Measurements from ENCODE around the gene CCNF.
"Not testable (repeated sequence)": the region's sequence is repeated elsewhere in the genome, so short reads cannot be mapped to it uniquely, and the experiment has no call there.

CCNF gene

DNA sequence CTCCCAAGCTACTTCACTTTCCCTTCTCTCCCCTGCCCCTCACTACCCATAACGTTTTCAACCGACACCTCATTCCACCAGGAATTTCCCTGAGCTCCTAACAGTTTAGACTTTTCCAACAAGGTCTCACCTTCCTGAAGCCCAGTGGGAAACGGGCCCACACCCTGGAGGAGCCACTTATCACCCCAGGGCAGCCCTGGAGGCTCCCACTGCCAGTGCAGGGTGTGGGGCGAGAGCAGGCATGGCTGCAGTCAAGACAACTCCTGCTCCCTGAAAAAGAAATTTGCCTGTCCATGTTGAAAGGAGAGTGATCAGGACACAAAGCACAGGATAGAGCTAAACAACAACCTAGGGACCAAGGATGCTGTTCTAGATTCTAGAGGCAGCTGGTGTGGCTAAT, 1.7 kb upstream of the CCNF start:
- H3K4me3 ChIP-seq (ENCODE audit: low read depth, low read length), result no peak overlapping the region
- no peak for TF ChIP-seq CTCF (IDR thresholded peaks at IDR 0.05; ENCODE audit: low read depth, low read length)
- in situ Hi-C loops (cut with HindIII; ENCODE audit: low sequenced_read_pairs), result no loop called here
- DNase-seq (ENCODE audit: low read depth, low spot score), result no peak

- TF ChIP-seq CTCF (IDR thresholded peaks at IDR 0.05; ENCODE audit: low read depth, low read length), result peak; percentile 37
- no peak for DNase-seq (ENCODE audit: low read depth, low spot score)
- H3K4me3 ChIP-seq (ENCODE audit: low read depth, low read length), result peak overlapping the region; percentile 56
- in situ Hi-C loops (cut with HindIII; ENCODE audit: low sequenced_read_pairs), result no loop called here
Observed at GRCh38 chr16:2428051-2428783, 1.0 kb upstream of the CCNF start.

DNA sequence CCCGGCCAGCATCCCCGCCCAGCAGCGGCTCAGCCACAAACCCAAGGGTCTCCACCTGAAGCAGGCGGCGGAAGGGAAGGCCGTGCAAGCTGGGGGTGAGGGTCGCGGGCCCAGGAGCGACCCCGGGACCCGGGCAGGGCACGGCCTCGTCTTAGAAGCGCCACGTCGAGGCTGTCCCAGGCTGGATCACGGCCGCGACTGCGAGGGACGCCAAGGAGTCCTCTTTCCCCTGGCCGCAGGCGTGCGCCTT, 538 bp upstream of the CCNF start:
- no peak for DNase-seq (ENCODE audit: low read depth, low spot score)
- in situ Hi-C loops (cut with HindIII; ENCODE audit: low sequenced_read_pairs), result no loop called here
- H3K4me3 ChIP-seq (ENCODE audit: low read depth, low read length), result peak overlapping the region; percentile 56
- TF ChIP-seq CTCF (IDR thresholded peaks at IDR 0.05; ENCODE audit: low read depth, low read length), result no peak

DNA sequence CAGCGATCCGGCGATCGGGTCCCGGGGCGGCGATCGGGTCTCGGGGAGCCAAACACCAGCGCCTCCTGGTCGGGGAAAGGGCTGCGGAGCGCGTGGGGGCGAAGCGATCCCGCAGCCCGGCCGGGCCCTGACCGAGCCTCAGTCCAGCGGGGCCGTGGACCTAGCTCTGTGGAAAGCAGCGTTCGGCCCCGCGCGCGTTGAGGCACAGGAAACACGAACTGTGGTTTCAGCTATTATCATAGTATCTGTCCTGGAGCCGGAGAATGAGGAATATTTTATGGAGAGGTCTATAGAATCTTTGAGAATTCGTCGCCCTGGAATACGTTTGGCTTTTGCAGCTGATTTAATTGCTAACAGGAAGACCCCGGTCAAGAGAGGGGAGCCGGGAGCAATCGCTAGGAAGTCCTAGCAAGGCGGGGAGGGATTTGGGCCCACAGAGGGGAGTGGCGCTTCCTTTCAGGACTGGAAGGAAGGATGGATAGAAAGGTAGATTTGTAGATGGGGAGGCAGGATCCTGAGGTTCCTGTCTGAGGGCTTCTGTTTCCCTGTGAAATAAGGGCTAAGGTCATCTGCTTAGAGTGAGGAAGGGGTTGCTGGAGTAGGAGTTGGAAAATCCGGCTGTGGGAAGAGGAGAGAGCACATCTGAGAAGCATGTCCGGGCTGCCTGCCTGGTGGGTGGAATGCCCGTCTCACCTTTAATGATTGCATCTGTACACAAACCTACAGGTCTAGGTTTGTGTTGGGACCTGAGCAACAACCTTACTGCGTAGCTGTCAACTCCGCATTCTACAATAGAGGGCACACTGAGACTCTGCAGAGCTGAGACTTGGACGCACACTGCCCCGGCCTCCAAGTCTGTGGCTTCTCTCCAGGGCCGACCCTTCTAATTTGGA, 770 bp downstream of the CCNF start:
- H3K4me3 ChIP-seq (ENCODE audit: low read depth, low read length), result peak overlapping the region; percentile 68
- TF ChIP-seq CTCF (IDR thresholded peaks at IDR 0.05; ENCODE audit: low read depth, low read length), result peak; percentile 21
- in situ Hi-C loops (cut with HindIII; ENCODE audit: low sequenced_read_pairs), result no loop called here
- DNase-seq (ENCODE audit: low read depth, low spot score), result peak; percentile 24

- in situ Hi-C loops (cut with HindIII; ENCODE audit: low sequenced_read_pairs), result no loop called here
- no peak for DNase-seq (ENCODE audit: low read depth, low spot score)
- no peak for TF ChIP-seq CTCF (IDR thresholded peaks at IDR 0.05; ENCODE audit: low read depth, low read length)
- H3K4me3 ChIP-seq (ENCODE audit: low read depth, low read length), result no peak overlapping the region
Observed at GRCh38 chr16:2432286-2432685, 3.0 kb downstream of the CCNF start.

DNA sequence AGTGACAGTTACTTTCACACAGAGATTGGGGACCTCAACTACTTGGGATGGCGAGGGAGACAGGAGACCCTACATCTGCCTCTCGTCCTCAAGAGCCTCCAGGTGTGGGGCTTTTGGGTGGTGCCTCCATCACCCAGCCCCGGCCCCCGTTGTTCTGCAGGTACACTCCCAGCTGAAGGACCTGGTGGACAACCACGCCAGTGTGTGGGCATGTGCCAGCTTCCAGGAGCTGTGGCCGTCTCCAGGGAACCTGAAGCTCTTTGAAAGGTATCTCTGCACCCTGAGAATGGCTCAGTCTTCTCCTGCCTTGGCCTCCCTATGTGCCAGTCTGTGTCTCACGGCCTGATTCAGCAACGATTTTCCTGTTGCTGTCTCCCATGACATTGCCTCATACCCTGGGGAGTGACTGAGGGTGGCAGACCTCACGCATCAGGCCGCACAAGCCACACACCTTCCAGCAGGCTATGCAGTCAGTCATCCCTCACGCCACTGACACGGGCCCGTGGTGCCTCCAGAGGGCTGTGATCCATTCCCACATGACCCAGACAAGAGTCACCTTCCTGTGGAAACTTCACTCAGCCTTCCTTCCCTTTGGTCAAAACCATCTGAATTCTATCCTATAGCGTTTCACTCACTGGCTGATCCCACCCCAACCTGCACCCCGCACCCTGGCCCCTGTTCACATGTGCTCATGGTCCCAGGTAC, 3.7 kb downstream of the CCNF start:
- no peak for TF ChIP-seq CTCF (IDR thresholded peaks at IDR 0.05; ENCODE audit: low read depth, low read length)
- in situ Hi-C loops (cut with HindIII; ENCODE audit: low sequenced_read_pairs), result no loop called here
- H3K4me3 ChIP-seq (ENCODE audit: low read depth, low read length), result no peak overlapping the region
- DNase-seq (ENCODE audit: low read depth, low spot score), result no peak

GRCh38 chr16:2435236-2435635, 6.0 kb downstream of the CCNF start:
- H3K4me3 ChIP-seq (ENCODE audit: low read depth, low read length); DNase-seq (ENCODE audit: low read depth, low spot score); in situ Hi-C loops (cut with HindIII; ENCODE audit: low sequenced_read_pairs): not testable (repeated sequence)
